IPS-NIHi11 (cell line): ENCODE data around the gene MOXD1.
A peak's percentile ranks its signal among the peaks of the same experiment; 100 is the strongest.

ENCODE experiments used
- DNase-seq: peaks from one replicate; pipeline ENCODE4 v3.0.0; 2012; ENCODE audit warnings: mixed read lengths, low spot score

The MOXD1 gene

DNA sequence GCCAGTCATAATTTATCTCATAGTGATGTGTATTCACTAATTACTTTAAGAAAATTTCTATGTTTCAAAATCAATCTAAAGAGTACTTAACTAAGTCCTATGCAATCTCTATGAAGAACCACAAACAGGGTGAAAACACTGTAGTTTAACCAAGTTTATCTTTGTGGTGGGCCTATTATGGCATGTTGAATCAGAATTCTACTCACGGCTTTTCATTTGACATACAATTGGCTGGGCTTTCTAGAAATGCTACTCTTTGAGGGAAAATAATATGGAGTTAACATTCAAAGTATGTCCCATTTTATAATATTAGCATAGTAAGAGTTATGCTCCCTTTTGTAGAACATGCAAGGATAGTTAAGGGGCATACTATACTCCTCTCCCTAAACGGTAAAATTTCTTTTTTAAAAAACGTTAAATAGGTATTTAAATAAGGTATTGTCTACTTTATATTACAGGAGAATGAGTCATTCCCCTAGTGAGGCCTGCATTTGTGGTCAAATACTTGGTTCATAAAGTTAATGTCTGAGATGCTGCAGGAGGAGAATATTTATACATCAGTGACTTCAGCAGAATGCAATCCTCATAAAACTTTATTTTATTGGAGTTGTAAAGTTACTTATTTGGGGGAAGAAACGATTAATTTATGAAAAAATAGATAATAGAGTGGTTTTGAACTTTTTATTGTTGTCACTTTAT lies 1.8 kb downstream of the MOXD1 start:
- DNase-seq, result no peak

DNA sequence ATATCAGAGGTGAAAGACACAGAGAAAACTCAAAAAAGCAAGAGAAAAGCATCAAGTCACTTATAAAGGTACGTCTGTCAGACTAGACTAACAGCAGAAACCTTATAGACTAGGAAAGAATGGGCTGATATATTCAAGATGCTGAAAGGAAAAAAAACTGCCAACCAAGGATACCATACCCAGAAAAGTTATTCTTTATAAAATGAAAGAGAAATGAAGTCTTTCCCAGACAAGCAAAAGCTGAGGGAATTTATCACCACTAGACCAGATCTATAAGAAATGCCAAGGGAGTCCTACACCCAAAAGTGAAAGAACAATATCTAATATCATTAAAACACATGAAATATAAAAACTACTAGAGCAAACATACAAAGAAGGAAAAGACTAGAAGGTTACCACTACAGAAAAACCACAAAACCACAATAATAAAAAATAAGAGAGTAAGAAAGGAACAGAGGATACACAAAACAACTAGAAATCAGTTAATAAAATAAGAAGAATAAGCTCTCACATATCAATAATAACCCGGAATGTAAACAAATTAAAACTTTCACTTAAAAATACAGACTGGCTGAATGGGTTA lies 6.2 kb downstream of the MOXD1 start:
- DNase-seq, result no peak

DNA sequence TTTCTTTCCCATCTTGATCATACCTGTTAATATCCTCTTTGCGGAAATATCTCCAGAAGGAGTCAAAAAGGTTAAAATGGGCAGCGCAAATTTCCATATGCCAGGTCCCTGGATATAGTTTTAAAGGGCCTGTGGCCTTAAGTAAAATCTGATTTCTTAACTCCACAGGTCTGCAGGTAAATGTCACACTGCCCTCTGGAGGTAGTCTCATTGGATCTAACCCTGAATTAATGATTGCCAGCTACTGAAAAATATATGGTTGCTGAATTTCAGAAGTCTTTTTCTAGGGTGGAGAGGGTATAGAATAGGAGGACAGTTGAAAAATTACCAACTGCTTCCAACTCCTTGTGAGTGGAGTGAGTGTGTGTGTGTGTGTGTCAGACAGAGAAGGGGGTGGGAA lies 8.5 kb downstream of the MOXD1 start:
- no peak for DNase-seq

DNA sequence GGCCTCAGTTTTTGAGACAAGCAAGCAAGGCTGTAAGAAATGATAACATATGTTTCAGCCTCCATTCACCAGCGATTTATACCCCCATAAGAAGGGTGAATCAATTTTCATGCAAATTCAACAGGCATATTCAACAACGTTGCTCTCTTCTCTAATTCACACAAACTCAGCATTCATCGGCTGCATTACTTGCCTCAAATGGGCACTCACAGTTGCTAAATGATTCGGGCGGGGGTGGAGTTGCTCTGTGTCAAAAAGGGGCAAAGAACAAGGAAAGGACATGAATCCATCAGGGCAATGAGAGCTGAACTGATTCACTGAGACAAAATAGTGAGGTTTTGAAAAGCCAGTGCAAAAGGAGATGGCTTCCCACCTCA lies 9.0 kb downstream of the MOXD1 start:
- DNase-seq, result no peak

DNA sequence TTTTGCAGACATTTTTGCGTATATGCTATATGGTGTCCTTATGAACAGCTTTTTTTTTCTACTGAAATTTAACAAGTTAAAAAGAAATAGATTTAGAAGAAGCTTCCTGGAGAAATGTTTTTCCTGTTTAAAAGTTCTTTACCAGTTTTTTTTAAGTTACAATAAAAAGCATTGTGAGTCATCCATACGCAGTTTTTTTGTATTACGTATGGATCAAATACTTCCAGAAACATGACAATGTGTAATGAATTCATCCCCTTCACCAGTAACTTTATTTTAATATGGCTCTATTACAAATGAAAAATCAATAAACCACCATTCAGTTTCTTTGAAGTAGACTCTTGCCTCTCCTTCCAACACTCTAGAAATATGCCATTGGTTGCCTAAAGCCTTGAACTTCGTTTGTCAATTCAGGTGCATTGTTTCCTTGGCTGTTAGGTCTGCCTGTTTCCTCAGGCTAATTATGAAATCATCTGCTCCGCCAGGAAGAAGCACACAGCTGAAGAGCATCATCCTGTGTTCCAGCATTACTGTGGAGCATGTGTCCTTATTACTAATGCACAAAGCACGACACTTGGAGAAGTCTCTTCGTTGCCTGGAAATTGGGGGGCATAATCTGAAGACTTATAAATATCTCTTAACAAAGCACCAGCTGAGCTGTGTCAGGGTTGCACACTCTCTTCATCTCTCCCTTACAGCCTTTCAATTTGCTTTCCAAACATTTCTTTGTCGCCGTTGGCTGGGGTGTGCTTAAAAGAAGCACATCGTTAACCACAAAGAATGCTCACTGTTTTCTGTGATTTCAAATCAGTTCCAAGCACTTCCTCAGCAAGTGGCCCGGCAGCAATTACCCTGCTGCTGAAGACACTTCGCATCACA lies 9.6 kb downstream of the MOXD1 start:
- DNase-seq, result peak; percentile 41

DNA sequence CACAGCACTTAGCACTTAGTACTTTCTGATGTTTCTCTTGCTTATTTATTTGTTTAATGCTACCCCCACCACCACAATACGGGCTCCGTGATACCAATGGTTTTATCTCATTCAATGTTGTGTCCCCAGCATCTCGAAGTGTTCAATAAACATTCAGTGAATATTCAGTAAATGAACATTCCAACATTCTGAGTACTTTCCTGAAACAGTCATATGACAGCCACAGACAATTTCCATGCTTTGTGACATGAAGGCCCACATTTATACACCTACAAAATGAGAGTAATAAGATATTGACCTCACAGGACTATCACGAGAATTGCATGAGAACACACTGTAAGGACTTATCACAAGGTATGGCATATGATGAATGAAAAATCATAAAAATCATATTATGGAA lies 10.8 kb downstream of the MOXD1 start:
- DNase-seq, result no peak

DNA sequence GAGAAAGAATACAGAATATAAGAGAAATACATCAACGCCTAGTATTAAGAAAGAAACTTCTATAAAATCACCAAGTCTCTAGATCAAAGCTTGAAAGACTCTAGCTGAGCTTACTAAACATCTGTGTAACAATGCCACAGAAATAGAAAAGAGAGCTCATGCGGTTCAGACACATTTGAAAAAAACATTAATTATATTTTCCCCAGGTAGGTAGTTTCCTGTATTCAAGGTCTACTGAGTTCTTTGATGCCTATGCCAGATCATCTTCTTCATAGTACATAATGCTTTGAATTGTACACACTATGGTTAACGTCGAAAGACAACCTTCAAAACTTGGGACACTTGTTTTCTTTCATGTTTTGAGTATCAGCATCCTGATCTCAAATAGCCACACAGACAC lies 11.3 kb downstream of the MOXD1 start:
- DNase-seq, result no peak

DNA sequence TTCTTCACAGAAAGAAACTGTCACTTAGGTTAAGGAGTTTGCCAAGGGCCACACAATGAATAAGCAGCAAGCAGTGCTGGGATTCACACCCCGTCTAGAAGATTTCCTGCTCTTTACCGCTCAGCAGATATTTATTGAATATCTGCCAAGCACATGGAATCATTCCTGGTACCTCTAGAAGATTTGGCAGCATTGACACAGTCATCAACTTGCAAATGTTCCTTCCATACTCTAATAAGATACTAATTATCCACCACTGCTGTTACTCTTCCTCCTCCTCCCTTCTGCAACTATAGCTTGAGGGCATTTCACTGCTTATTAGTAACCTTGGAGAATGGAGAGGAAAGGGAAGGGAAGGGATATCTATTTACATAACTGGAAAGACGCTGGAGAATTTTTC lies 13.0 kb downstream of the MOXD1 start:
- DNase-seq, result no peak

DNA sequence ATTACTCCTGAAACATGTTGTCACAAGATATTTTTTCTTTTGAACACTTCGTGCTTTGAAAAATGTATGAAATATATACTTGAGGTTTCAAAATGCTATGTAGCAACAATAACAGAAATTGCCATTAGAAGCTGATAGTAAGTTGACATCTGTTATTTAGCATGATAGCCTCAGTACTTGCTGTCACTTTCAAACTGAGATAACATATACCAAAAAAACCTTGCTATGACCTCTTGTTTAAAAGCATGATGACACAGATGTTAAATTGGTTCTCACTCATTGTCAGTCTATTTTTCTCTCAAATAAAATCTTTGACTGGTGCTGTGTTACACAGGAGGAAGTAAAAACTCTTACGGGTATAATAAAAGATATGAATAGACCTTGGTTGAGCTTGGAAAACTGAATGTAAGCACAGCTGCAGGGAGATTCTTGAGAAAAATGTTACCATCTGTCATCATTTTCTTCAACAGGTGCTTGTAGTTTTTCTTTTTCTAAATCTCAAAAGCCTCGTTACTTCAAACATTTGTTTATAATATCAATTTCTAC lies 18.6 kb downstream of the MOXD1 start:
- no peak for DNase-seq

DNA sequence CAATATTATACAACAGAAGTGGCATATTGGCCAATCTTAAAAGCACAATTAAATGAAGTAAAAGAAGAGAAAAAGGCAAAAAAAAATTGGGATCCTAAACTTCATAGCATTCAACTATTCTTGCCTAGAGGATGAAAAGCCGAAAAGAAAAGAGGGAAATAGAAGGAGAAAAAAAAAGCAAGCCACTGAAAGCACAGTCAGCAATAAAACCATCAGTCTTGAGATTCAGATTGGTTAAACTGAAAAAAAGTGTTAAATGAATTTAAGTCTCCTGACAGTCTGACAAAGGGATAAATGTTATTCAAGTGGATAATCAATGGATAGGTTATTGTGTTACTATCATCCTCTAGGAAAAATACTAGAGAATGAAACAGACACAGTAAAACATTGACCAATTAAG lies 19.9 kb downstream of the MOXD1 start:
- DNase-seq, result no peak

DNA sequence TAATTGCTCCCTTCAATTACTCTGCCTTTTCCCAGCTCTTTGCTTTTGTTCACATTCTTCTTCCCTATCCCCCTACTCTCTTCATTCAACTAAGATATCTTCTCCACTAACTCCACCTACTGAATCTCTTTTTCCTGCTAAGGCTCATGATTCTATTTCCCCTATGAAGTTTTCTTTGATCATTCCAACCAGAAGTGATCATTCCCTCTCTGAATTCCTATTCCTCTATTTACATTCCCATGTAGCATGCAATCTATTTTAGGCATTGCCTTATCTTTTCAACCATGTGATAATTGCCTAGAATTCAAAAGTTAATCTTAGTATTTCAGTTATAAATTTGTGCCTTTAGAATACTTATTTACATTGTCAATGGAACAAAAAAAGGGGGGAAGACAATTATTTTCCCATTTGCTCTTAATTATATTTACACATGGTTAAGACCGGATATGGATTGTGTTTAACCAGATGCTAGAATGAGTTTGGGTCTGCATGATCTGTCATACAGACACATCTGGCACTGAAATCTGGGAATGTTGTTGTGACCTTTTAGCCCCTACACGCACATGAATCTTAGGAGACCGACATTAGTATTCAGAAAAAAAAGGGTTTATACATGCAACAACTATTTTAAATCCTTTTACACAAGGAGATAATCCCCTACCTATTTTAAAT lies 20.8 kb downstream of the MOXD1 start:
- no peak for DNase-seq

DNA sequence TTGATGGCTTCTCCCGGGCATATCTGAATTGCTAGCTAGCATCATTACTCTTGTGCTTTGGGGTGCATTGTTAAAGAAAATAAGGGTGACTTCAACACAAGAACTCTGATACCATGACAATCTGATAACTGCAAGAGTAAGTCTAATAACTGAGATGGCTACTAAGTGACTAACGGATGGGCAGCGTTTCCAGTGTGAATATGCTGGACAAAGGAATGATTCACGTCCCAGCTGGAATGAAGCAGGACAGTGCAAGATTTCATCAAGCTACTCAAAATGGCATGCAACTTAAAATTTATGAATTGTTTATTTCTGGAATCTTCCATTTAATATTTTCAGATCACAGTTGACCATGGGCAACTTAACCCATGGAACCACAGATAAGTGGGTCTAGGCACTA lies 31.7 kb downstream of the MOXD1 start:
- no peak for DNase-seq

DNA sequence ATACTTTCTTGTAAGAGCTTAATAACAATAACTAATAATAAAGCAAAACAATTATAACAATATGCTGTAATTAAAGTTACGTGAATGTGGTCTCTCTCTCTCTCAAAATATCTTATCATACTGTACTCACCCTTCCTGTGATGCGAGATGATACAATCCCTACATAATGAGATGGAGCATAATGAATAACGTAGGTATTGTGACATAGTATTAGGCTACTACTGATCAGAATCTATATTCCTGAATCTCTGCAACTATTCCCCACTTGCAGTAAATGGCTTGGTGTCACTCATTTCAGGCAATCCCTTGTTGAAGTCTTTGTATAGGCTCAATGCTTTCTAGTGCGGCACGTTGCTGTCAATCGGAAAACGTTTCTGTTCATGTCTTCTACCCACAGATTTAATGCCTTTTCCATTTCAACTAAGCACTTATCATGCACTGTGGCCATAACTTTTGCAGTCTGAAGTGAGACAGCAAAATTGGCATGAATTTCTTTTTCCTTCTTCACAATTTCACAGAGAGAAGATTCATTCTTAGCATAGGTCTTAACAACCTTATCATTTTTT lies 32.3 kb downstream of the MOXD1 start:
- no peak for DNase-seq

DNA sequence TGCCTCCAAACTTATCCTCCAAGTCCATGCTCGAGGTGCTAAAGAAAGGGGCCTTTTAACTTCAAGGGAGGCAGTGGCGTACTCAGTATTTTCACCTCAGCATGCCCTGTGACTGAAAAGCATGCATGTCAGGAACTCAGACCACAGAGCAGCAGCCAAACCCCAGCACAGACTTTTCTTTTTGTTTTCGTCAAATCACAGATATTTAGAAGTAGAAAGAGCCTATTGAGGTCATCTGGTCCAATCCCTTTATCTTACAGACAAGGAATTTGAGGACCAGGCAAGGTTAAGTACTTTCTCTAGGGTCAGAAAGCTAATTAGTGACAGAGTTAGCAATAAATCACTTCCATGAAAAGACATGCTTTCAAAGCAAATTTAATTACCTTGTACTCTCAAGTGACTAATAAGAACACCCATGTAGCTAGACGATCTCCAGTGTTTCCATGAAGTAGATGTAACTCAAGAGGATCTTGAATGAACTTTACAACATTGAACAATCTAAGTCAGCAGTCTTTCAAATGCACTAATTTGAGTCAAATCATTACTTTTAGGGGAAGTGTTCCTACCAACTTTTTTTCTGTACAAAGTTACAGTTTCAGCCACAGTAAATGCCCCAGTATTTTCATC lies 35.9 kb downstream of the MOXD1 start:
- peak; percentile 8 for DNase-seq

DNA sequence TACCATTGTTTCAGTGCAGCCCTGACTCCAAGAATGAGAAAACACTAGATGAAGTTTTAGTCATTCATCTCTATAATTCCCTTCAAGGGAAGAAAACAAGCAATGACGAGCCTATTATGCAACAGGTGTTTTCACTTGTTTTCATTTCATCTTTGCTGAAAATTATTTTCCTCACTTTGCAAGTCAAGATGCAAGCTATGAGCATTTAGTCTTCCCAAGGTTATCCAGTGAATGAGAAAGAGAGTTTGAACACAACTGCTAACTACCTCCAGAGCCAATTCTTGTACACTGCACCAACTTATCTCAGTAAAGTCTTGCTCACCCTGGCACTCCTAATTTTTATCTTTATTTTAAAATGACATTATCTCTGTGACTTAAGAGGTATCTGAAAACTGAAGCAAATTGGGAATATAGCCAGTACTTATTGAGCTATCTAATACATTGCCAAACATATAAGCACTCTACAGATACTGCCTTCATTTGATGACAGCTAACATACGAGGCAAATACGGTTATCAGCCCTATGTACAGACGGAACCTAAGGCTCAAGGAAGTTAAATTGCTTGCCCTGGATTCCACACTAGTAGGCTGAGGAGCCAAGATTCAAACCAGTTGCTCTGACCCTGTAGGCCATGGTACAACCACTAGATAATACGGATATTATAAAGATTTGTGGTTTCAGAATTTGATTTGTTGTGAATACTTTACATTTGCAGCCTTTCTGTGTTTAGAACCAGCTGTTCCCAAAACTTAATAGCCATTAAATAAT lies 36.8 kb downstream of the MOXD1 start:
- no peak for DNase-seq

DNA sequence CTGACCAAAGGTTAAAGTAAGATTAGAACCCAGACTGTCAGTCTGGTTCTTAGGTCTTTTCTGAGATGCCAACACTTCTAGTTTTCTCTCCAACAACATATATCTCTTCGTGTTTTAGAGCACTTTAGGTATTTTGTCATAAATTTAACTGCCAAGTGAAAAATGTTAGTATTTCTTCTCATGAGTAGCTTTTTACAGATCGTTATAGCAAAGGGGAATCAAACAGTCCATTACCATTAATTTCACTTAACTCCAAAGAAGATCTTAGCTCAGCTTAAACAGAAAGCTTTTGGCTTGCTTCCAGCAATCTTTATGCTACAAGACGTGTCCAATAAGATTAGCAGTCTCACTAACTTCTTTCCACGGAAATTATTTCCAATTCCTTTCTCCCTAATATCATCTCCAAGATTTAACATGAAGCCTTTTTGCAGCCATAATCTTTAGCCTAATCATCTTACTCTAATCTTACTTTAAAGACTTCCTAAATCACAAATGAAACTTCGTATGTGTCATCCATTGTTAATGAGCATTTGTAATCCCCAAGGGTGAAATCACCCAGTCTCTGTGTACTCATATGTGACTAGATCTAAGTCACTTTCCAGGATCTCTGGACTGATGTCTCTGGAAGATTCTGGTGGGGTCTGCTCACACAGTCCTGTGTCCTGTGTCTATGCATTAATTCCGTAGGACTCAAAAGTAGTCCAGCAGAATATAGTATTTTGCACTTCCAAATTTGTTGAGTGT lies 38.7 kb downstream of the MOXD1 start:
- DNase-seq, result no peak

DNA sequence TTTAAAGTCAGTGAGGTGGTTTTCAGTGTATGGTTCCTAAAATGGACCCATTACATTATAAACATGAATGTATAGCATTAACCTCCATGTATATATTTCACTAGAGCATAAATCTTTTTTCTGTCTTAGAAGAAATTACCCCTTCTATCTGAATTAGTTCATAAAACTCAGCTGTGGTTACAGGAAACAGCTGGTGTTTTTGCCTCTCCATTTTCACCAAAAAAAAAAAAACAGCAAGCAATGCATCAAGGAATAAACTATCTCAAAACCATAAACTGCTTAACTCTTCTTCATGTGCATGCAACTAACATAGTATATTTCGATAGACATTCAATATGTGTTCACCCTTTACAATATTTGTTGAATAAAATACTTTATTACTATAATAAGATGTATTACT lies 40.2 kb downstream of the MOXD1 start:
- DNase-seq, result no peak

DNA sequence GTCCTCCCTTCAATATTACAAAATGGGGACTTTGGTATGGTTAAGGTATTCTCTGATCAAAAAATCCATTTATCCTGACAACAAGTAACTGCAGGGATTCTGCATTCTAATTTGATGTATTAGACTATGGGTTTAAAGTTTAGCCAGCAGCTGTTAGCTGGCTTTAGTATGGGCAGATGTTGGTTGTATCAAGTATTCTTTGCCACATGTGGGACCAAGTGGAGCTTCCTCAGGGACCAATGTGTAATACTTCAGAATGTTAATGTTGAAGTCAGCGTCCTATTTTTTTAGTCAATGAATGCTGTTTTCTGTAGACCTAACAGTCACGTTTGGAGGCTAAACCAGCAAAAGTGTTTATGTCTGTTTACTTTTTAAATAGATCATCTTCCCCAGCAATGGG lies 41.4 kb downstream of the MOXD1 start:
- no peak for DNase-seq

DNA sequence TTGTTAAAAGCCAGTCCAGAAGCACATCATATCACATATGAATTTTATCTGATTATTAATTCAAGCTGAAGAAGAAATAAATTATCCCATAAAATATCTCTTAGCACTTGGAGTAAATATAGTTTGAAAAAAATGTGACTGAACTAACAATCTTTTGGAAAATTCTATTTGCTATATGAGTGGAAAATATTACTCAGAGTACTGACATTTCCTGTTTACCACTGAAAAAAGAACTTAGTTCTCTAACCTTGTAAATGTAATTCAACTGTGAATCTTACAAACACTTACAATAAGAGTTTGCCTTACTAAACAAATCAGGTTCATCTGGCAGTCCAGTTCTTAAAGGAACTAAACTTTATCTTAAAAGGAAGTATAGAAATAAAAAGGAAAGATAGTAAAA lies 44.2 kb downstream of the MOXD1 start:
- no peak for DNase-seq

DNA sequence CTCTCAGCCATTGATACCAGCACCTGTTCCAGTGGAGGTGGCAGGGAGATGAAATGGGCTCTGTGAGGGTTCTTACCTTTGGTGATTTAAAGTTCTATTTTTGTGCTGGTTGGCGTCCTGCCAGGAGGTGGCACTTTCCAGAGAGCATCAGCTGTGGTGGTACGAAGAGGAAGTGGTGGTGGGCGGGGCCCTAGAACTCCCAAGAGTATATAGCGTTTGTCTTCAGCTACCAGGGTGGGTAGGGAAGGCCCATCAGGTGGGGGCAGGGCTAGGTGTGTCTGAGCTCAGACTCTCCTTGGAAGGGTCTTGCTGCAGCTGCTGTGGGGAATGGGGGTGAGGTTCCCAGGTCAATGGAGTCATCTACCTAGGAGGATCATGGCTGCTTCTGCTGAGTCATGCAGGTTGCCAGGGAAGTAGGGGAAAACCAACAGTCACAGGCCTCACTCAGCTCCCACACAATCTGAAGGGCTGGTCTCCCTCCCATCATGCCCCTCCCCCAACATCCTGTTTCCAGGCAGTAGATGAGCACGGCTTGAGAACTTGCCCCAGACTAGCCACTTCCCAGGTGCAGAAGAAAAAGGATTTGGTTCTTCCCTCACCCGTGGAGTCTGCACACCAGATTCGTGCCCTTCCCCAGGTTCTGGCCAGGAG lies 46.6 kb downstream of the MOXD1 start:
- no peak for DNase-seq
